ENCODE results near the gene TARP.
"Not testable (repeated sequence)": the region's sequence is repeated elsewhere in the genome, so short reads cannot be mapped to it uniquely, and the experiment has no call there.

TARP gene

GRCh38 chr7:38262026-38262425, 11.4 kb downstream of the TARP start:
- DNase-seq, result not testable (repeated sequence)

- DNase-seq, result not testable (repeated sequence)
Observed at GRCh38 chr7:38261601-38262000, 11.8 kb downstream of the TARP start.

- DNase-seq, result not testable (repeated sequence)
Observed at GRCh38 chr7:38259157-38259556, 14.3 kb downstream of the TARP start.

GRCh38 chr7:38257350-38257677, 16.1 kb downstream of the TARP start:
- no peak for DNase-seq

- not testable (repeated sequence) for DNase-seq
Observed at GRCh38 chr7:38249849-38250248, 23.6 kb downstream of the TARP start.

GRCh38 chr7:38248069-38248567, 25.3 kb downstream of the TARP start:
- no peak for DNase-seq

- DNase-seq, result no peak
Observed at GRCh38 chr7:38245409-38245977, 27.9 kb downstream of the TARP start.

- DNase-seq, result no peak
Observed at GRCh38 chr7:38244516-38244915, 28.9 kb downstream of the TARP start.

GRCh38 chr7:38243345-38243744, 30.1 kb downstream of the TARP start:
- DNase-seq, result not testable (repeated sequence)

- DNase-seq, result no peak
Observed at GRCh38 chr7:38242814-38243213, 30.6 kb downstream of the TARP start.

GRCh38 chr7:38241071-38241470, 32.4 kb downstream of the TARP start:
- no peak for DNase-seq

GRCh38 chr7:38239129-38239528, 34.3 kb downstream of the TARP start:
- not testable (repeated sequence) for DNase-seq

- no peak for DNase-seq
Observed at GRCh38 chr7:38235606-38236005, 37.8 kb downstream of the TARP start.

- not testable (repeated sequence) for DNase-seq
Observed at GRCh38 chr7:38234759-38235158, 38.7 kb downstream of the TARP start.

GRCh38 chr7:38232502-38233366, 40.7 kb downstream of the TARP start:
- no peak for DNase-seq

- DNase-seq, result no peak
Observed at GRCh38 chr7:38229884-38230642, 43.4 kb downstream of the TARP start.

GRCh38 chr7:38229386-38229785, 44.0 kb downstream of the TARP start:
- DNase-seq, result no peak

- DNase-seq, result no peak
Observed at GRCh38 chr7:38224392-38224791, 49.0 kb downstream of the TARP start.

- DNase-seq, result no peak
Observed at GRCh38 chr7:38223306-38223705, 50.1 kb downstream of the TARP start.

GRCh38 chr7:38222481-38223096, 50.8 kb downstream of the TARP start:
- DNase-seq, result peak; percentile 59

- DNase-seq, result no peak
Observed at GRCh38 chr7:38220452-38220851, 53.0 kb downstream of the TARP start.

GRCh38 chr7:38217672-38218071, 55.8 kb downstream of the TARP start:
- DNase-seq, result no peak

Measured in muscle of arm (tissue), 1 donor.